Activated naive CD4-positive, alpha-beta T cell treated with anti-CD3 and anti-CD28 coated beads, Interleukin-2, amount 10 ng/mL, durations not matched to agents 7 days and 5 days (primary cell): ENCODE results near the gene RILPL1.
"Not testable (repeated sequence)": the region's sequence is repeated elsewhere in the genome, so short reads cannot be mapped to it uniquely, and the experiment has no call there.

Experiments
- CTCF ChIA-PET: fragments of 350-600 bp; sonication (Branson Sonifier 250); formaldehyde crosslinking; loops from one replicate; lab custom pipeline; 2021; ENCODE audit warnings: antibody characterized with exemption; lab: Charles Lee
- DNase-seq: peaks from one replicate; pipeline ENCODE4 v3.0.0-alpha.2; 2020
- H3K27ac Mint-ChIP-seq: one replicate; pipeline ENCODE4 v1.8.0; 2021; ENCODE audit warnings: mild to moderate bottlenecking, moderate library complexity, mixed read lengths
- H3K27me3 Mint-ChIP-seq: one replicate; pipeline ENCODE4 v1.8.0; 2021; ENCODE audit warnings: mild to moderate bottlenecking, mixed read lengths
- H3K36me3 Mint-ChIP-seq: one replicate; pipeline ENCODE4 v1.8.0; 2021; ENCODE audit warnings: mixed read lengths
- H3K4me1 Mint-ChIP-seq: one replicate; pipeline ENCODE4 v1.8.0; 2021; ENCODE audit warnings: mixed read lengths
- H3K4me3 Mint-ChIP-seq: one replicate; pipeline ENCODE4 v1.8.0; 2021; ENCODE audit warnings: mild to moderate bottlenecking, moderate library complexity, mixed read lengths
- H3K9me3 Mint-ChIP-seq: one replicate; pipeline ENCODE4 v1.8.0; 2021; ENCODE audit warnings: mixed read lengths

RILPL1 gene, protein sequence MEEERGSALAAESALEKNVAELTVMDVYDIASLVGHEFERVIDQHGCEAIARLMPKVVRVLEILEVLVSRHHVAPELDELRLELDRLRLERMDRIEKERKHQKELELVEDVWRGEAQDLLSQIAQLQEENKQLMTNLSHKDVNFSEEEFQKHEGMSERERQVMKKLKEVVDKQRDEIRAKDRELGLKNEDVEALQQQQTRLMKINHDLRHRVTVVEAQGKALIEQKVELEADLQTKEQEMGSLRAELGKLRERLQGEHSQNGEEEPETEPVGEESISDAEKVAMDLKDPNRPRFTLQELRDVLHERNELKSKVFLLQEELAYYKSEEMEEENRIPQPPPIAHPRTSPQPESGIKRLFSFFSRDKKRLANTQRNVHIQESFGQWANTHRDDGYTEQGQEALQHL

DNA sequence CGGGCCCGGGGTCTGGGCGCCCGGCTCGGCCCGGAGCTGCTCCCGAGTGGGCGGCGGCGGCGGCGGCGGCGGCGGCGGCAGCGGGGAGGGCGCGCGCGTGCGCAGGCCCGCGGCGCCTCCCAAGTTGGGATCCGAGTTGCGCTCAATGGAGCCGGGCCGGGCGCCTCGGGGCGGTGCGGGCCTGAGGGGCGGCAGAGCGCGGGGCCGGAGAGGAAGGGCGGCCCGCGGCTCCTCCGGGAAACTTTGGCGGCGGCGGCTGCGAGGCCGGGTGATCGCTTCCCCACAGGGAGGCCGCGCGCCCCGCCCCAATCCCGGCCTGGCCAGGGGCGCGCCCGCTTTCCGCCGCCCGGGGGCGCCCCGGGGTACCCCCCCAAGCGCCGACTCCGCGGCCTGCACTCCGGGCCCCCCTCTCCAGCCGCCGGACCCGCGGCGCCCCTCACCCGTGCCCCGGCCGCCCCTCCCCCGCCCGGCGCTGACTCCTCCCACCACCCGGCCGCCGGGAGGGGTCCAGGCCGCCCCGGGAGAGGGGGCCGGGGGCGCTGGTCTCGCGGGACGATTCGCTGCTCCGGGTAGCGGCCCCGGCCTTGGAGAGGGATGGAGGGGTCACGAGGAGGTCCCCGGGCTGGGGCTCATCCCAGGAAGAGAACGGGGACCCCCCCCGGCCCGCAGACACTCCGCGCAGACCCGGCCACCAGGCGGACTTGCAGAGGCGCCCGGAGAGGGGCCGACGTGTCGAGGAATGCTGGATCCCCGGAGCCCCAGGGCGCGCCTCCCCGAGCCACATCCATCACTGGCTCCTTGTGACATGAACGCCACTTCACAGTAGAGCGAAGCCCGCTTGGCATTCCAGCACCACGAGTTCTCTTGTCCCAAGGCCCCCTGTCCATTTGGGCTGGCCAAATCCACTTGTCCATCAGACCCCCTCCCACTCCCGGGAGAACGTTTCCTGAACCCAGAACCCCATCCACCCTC lies at the start of gene RILPL1:
Gene RILPL1 (minus strand): TSS at position 48 of the 972 bp plus-strand sequence. CDS start 237 bp downstream, outside the sequence.
- Mint-ChIP-seq H3K27ac (no peak within 1 kb of the TSS), H3K36me3 (no peaks in the 10 kb centered on the region), H3K4me1 (peaks cover 22% of the 10 kb centered on the region), H3K4me3 (peak within 1 kb of the TSS; percentile 82), H3K27me3 (peaks cover 67% of the 10 kb centered on the region), H3K9me3 (no peaks in the 10 kb centered on the region)
- DNase-seq: peak; percentile 53
- CTCF ChIA-PET: no interaction called here

DNA sequence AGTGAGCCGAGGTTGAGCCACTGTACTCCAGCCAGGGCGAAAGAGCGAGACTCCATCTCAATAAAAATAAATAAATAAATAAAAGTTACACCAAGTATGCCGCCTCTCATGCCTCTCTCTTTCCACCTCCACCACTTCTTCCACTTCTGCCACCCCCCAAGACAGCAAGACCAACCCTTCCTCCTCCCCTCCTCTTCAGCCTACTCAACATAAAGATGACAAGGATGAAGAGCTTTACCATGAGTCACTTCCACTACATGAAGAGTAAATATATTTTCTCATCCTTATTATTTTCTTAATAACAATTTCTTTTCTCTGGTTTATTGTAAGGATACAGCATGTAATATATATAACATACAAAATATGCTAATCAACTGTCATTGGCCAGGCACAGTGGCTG lies 47.3 kb upstream of the RILPL1 start:
- DNase-seq: no peak
- H3K9me3 Mint-ChIP-seq: no peaks in the 10 kb centered on the region
- no peaks in the 10 kb centered on the region for H3K27me3 Mint-ChIP-seq
- CTCF ChIA-PET: interaction anchor here (2.0 kb wide), 1 partner anchor 197 kb away, joined by 8 read pairs; the partner anchor contains the start of gene KMT5A
- H3K27ac Mint-ChIP-seq: peak overlapping the region; percentile 16
- H3K36me3 Mint-ChIP-seq: peaks cover 5% of the 10 kb centered on the region
- peaks cover 31% of the 10 kb centered on the region for H3K4me1 Mint-ChIP-seq
- no peak overlapping the region for H3K4me3 Mint-ChIP-seq

- not testable (repeated sequence) for H3K9me3 Mint-ChIP-seq, H3K27ac Mint-ChIP-seq, H3K27me3 Mint-ChIP-seq, H3K4me3 Mint-ChIP-seq, H3K36me3 Mint-ChIP-seq, DNase-seq
- CTCF ChIA-PET: interaction anchor here (1.3 kb wide), 1 partner anchor 191 kb away, joined by 3 read pairs; no protein-coding TSS in a partner anchor
- peaks cover 18% of the 10 kb centered on the region for H3K4me1 Mint-ChIP-seq
These were observed 45.3 kb upstream of the RILPL1 start for GRCh38 chr12:123578829-123579228.

- CTCF ChIA-PET: no interaction called here
- H3K9me3 Mint-ChIP-seq: no peaks in the 10 kb centered on the region
These were observed 44.7 kb upstream of the RILPL1 start for GRCh38 chr12:123578243-123578642.

DNA sequence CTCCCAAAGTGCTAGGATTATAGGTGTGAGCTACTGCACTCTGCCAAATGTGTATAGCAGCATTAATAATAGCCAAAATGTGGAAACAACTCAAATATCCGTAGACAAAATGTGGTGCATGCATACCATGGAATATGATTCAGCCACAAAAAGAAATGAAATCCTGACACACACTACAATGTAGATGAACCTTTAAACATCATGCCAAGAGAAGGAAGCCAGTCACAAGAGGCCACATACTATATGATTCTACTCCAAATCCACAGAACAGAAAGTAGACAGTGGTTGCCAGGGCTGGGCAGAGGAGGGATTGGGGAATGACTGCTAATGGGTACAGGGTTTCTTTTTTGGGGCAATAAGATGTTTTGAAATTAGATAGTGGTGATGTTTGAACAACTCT lies 43.1 kb upstream of the RILPL1 start:
- Mint-ChIP-seq H3K36me3 (no peaks in the 10 kb centered on the region), H3K27ac (no peak overlapping the region), H3K4me3 (no peak overlapping the region), H3K9me3 (no peaks in the 10 kb centered on the region), H3K4me1 (peaks cover 4% of the 10 kb centered on the region), H3K27me3 (peaks cover 3% of the 10 kb centered on the region)
- DNase-seq: no peak
- CTCF ChIA-PET: no interaction called here

More at GRCh38 chr12:123578243-123578642, 44.7 kb upstream of the RILPL1 start:
- no peak for DNase-seq
- no peak overlapping the region for H3K4me3 Mint-ChIP-seq
- H3K27ac Mint-ChIP-seq: no peak overlapping the region
- H3K4me1 Mint-ChIP-seq: peaks cover 16% of the 10 kb centered on the region
- no peaks in the 10 kb centered on the region for H3K36me3 Mint-ChIP-seq
- H3K27me3 Mint-ChIP-seq: no peaks in the 10 kb centered on the region

DNA sequence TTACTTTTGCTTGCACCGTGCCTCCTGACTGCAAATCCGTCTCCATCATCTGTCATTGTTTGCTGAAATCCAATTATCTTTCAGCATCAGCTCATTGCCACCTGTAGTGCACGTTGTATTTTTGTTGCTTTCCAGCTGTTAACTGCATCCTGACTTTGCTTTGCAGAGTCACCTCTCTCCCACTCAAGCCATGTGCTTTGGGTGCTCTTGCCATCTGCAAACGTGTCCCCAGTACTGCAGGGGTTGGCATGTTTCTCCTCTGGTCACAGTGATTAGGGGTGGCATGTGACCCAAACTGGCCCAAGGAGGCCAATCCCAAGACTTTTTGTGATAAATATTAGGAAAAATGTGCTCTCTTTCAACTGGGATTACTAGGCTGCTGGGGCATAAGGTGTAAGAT lies 40.4 kb upstream of the RILPL1 start:
- CTCF ChIA-PET: no interaction called here
- Mint-ChIP-seq H3K27ac (no peak overlapping the region), H3K9me3 (no peaks in the 10 kb centered on the region), H3K36me3 (no peaks in the 10 kb centered on the region), H3K4me1 (peaks cover 11% of the 10 kb centered on the region), H3K27me3 (peaks cover 10% of the 10 kb centered on the region), H3K4me3 (no peak overlapping the region)
- DNase-seq: no peak

GRCh38 chr12:123572391-123572790 lies 38.9 kb upstream of the RILPL1 start:
- Mint-ChIP-seq H3K4me3 (no peak overlapping the region), H3K36me3 (no peaks in the 10 kb centered on the region), H3K9me3 (no peaks in the 10 kb centered on the region), H3K27me3 (peaks cover 10% of the 10 kb centered on the region), H3K27ac (no peak overlapping the region), H3K4me1 (peaks cover 11% of the 10 kb centered on the region)
- no peak for DNase-seq
- CTCF ChIA-PET: no interaction called here

DNA sequence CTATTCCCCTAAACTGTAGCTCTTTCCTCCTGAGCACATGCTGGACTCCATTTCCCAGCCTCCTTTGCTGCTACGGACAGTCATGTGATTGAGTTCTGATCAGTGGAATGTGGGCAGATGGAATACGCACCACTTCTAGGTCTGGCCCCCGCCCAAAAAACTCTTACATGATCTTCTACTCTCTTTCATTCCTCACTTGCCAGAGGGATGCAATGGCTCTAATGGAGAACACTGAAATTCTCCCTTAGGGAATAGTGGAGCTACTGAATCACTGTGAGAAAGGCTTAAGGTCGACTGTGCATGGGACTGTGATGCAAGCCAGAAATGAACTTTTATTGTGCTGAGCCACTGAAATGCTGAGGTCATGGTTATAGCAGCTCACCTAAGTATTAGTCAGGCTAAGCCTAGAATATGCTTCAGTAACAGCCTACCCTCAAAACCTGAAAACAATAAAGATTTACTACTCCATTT lies 37.9 kb upstream of the RILPL1 start:
- Mint-ChIP-seq H3K36me3 (no peaks in the 10 kb centered on the region), H3K4me1 (peaks cover 11% of the 10 kb centered on the region), H3K27ac (no peak overlapping the region), H3K27me3 (peaks cover 10% of the 10 kb centered on the region), H3K9me3 (no peaks in the 10 kb centered on the region), H3K4me3 (no peak overlapping the region)
- CTCF ChIA-PET: interaction anchor here (0.6 to 1.3 kb wide), 2 partner anchors 10 to 32 kb away, joined by 3 read pairs; no protein-coding TSS in a partner anchor
- no peak for DNase-seq

- H3K27ac Mint-ChIP-seq: no peak overlapping the region
- no peak overlapping the region for H3K4me3 Mint-ChIP-seq
- peaks cover 17% of the 10 kb centered on the region for H3K27me3 Mint-ChIP-seq
- no peak for DNase-seq
- H3K9me3 Mint-ChIP-seq: no peaks in the 10 kb centered on the region
- H3K4me1 Mint-ChIP-seq: peaks cover 5% of the 10 kb centered on the region
- no peaks in the 10 kb centered on the region for H3K36me3 Mint-ChIP-seq
- CTCF ChIA-PET: no interaction called here
These were observed 25.9 kb upstream of the RILPL1 start for GRCh38 chr12:123559468-123559867.

DNA sequence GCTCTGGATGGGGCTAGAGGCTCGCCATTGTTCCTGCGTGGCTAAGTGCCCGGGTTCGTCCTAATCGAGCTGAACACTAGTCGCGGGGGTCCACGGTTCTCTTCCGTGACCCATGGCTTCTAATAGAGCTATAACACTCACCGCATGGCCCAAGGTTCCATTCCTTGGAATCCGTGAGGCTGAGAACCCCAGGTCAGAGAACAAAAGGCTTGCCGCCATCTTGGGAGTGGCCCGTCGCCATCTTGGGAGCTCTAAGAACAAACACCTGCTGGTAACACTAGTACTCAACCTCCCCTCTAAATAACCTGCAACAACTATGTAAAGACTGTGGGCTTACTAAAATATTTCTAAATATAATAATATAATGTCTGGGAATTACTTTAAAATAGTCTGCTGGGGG lies 25.0 kb upstream of the RILPL1 start:
- H3K27me3 Mint-ChIP-seq: peaks cover 20% of the 10 kb centered on the region
- H3K27ac Mint-ChIP-seq, DNase-seq, H3K4me1 Mint-ChIP-seq, CTCF ChIA-PET, H3K36me3 Mint-ChIP-seq, H3K4me3 Mint-ChIP-seq, H3K9me3 Mint-ChIP-seq: not testable (repeated sequence)

GRCh38 chr12:123554843-123555242 lies 21.3 kb upstream of the RILPL1 start:
- H3K4me3 Mint-ChIP-seq, H3K9me3 Mint-ChIP-seq, CTCF ChIA-PET, H3K4me1 Mint-ChIP-seq, DNase-seq, H3K36me3 Mint-ChIP-seq, H3K27ac Mint-ChIP-seq: not testable (repeated sequence)
- H3K27me3 Mint-ChIP-seq: peaks cover 18% of the 10 kb centered on the region

DNA sequence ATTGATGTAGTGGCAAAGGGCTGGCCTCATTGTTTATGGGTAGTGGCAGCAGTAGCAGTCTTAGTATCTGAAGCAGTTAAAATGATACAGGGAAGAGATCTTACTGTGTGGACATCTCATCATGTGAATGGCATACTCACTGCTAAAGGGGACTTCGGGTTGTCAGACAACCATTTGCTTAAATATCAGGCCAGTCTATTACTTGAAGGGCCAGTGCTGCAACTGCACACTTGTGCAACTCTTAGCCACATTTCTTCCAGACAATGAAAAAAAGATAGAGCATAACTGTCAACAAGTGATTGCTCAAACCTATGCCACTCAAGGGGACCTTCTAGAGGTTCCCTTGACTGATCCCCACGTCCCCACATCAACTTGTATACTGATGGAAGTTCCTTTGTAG lies 20.6 kb upstream of the RILPL1 start:
- CTCF ChIA-PET, DNase-seq, H3K4me3 Mint-ChIP-seq, H3K4me1 Mint-ChIP-seq, H3K36me3 Mint-ChIP-seq, H3K9me3 Mint-ChIP-seq, H3K27ac Mint-ChIP-seq: not testable (repeated sequence)
- H3K27me3 Mint-ChIP-seq: peaks cover 13% of the 10 kb centered on the region

DNA sequence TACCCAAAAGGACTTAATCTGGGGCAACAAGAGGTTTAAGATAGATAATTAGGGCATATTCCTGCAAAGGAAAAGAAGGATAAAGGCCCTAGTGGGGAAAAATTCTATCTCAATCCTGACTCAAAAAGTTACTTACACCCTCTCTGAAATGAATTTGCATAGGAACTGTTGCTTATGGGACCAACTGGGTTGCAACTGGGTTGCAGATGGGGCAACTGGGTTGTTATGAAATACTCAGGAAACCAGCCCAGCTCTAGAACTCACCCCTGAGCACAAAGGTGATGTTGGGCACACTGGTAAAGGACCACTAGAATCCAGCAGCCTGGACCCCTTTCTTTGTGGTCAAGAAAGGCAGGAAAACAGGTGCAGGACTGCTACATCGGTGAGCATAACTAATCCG lies 17.2 kb upstream of the RILPL1 start:
- H3K9me3 Mint-ChIP-seq: no peaks in the 10 kb centered on the region
- CTCF ChIA-PET: no interaction called here
- no peak overlapping the region for H3K4me3 Mint-ChIP-seq
- H3K27ac Mint-ChIP-seq: no peak overlapping the region
- no peaks in the 10 kb centered on the region for H3K4me1 Mint-ChIP-seq
- no peak for DNase-seq
- peaks cover 31% of the 10 kb centered on the region for H3K27me3 Mint-ChIP-seq
- H3K36me3 Mint-ChIP-seq: no peaks in the 10 kb centered on the region

DNA sequence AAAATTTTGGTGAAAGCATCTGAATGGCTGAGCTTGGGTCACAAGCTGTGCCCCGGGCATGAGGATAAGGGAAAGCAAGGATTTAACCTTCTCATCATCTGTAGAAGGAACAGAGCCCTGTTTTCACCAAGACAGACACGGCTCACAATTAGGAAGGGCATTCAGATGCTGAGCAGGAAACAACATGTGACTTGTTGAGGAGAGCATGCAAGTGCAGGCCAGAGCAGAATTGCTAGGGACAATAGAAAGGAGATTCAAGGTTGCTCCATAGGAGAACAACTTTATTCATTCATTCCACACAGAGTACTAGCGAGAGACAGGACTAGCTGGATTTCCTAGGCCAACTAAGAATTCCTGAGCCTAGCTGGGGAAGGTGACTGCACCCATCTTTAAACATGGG lies 14.6 kb upstream of the RILPL1 start:
- Mint-ChIP-seq H3K27ac (no peak overlapping the region), H3K4me1 (no peaks in the 10 kb centered on the region), H3K9me3 (no peaks in the 10 kb centered on the region), H3K36me3 (no peaks in the 10 kb centered on the region), H3K4me3 (no peak overlapping the region), H3K27me3 (peaks cover 29% of the 10 kb centered on the region)
- CTCF ChIA-PET: no interaction called here
- no peak for DNase-seq
